GM23248 (cell line): ENCODE measurements around the gene CCDC63.

Experiments used
- EZH2 ChIP-seq: fragments of 200-600 bp; sonication (generic); IDR thresholded peaks from 2 replicates; pipeline ENCODE4 v1.6.1; 2018; ENCODE audit warnings: antibody characterized with exemption, mild to moderate bottlenecking; ENCODE audit not compliant: insufficient read depth, poor library complexity, severe bottlenecking
- EZH2phosphoT487 ChIP-seq: fragments of 200-600 bp; sonication (generic); IDR thresholded peaks from 2 replicates; pipeline ENCODE4 v1.6.1; 2018; ENCODE audit warnings: antibody characterized with exemption, moderate library complexity, mild to moderate bottlenecking, low read depth; ENCODE audit not compliant: insufficient read depth

DNA sequence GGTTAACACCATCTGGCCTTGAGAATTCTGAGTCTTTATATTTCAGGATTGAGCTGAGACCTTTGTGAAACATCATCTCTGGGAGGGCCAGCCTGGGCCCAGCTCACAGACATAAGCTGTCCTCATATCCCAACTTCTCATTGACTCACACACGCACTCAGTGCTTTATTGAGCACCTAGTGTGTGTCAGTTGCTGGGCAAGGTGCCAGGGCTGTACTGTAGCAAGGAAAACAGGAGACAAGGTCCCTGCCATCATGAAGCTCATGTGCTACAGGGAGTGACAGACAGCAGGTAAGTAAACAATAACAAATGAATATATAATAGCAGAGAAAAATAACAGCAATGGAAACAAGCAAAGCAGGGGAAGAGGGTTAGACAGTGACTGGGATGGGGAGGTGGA lies 30.5 kb upstream of the CCDC63 start:
- TF ChIP-seq EZH2phosphoT487 (no peak), EZH2 (no peak)
